ENCODE results near the gene CDK5RAP3.
"Not testable (repeated sequence)": the region's sequence is repeated elsewhere in the genome, so short reads cannot be mapped to it uniquely, and the experiment has no call there.

CDK5RAP3 gene

DNA sequence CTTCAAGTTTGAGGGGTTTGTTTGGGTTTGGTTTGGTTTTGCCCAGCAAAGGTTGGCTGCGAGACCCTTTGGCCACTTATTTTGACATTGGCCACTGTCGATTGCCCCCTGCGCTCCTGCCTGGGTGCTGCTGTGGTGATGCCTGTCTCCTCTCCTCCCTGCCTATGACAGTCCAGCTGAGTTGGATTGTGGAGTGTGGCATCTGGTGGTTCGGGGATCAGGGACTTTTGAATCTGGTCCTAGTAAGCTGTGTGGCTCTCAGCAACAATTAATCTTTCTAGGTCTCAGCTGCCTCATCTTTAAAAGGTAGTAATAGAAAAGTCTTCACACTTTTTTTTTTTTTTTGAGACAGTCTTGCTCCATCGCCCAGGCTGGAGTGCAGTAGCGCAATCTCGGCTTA lies 27.1 kb downstream of the CDK5RAP3 start:
- DNase-seq (ENCODE audit: low read depth) = no peak

DNA sequence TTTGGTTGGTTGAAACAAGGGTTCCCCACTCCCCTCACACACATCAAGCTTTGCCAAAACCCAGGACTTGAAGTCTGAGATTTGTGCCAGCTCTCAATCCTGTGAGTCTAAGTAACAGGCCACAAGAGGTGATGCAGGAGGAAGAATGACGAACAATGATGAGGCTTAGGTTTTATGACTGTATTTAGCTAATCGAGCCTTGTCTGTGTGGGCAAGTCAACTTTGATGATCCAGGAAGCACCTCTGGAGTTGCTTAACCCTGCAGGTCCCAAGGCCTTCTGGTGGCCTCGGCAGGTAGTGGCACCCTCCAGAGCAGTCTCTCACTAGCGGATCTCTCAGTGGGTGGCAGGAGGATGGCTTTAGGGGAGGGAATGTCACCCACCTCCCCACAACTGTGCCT lies 28.7 kb downstream of the CDK5RAP3 start:
- no peak for DNase-seq (ENCODE audit: low read depth)

DNA sequence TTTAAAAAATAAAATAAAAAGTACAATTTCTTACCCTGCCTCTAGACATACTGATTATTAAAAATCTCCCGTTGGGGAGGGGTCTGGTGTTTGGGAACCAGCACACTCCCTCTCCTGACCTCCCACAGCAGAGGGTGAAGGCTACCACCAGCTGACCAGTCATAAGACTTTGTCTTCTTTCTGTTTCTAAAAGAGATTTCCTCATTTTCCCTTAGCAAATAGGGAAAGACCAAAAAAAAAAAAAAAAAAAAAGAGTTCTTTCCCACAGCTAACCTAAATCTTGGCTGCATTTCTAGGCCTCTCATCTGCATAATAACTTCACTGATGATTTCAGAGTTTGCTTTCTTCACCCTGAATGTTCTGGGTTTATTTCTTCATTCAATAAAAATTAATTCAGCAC lies 30.3 kb downstream of the CDK5RAP3 start:
- DNase-seq (ENCODE audit: low read depth) = no peak

DNA sequence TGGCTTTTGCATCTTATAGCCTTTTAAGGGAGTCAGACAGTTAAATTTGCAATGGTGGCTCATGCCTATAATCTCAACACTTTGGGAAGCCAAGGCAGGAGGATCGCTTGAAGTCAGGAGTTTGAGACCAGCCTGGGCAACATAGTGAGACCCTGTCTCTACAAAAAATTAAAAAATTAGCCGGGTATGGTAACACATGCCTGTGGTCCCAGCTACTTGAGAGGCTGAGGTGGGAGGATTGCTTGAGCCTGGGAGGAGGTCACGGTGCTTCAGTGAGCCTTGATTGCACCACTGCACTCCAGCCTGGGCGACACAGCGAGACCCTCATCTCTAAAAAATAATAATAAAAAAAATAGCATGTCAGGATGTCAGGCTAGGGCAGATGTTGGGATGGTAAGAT lies 30.7 kb downstream of the CDK5RAP3 start:
- not testable (repeated sequence) for DNase-seq (ENCODE audit: low read depth)

DNA sequence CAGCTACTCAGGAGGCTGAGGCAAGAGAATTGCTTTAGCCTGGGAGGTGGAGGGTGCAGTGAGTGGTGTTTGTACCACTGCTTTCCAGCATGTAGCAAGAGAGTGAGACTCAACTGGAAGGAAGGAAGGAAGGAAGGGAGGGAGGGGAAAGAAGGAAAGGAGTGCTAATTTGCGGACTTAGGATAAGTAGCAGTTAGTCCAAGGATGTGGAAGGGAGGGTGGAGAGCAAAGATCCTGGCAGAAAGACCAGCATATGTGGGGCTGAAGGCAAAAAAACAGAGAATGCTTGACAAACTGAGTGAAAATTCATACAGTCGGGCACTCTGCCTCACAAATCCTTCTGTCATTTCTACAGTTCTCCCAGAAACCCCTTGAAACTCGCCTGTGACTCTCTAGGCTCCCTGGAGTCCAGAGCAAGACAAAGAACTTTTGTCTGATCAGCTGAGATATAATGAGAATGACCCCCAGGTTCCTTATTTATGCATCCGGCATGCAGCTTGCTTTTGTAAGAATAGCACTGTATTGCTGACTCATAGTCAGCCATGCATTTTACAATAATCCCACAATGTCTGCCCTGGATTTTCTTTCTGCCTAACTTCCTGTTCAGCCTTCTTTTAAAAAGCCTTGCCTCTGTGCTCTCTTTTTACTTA lies 31.5 kb downstream of the CDK5RAP3 start:
- no peak for DNase-seq (ENCODE audit: low read depth)

DNA sequence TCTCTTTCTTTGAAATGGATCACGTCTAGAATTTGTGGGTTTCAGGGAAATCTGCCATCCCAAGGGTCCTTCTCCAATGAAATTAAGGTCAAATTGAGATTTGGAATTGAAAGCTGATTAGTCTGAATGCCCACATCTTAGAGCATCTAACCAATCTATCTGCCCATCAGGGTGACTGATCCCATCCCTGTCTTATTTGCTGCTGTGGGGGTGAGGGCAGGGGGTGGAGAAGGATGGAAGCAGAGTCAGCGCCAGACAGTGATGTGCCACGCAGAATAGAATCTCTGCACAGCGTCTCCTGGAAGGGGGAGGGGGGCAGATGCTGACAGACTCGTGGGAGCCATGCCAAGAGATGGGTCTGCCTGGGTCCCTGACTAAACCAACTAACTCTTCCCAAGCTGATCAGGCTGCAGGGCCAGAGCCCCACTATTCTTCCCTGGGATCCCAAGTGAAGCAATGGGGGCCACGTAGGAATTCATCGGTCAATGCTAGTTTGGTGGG lies 32.1 kb downstream of the CDK5RAP3 start:
- no peak for DNase-seq (ENCODE audit: low read depth)

DNA sequence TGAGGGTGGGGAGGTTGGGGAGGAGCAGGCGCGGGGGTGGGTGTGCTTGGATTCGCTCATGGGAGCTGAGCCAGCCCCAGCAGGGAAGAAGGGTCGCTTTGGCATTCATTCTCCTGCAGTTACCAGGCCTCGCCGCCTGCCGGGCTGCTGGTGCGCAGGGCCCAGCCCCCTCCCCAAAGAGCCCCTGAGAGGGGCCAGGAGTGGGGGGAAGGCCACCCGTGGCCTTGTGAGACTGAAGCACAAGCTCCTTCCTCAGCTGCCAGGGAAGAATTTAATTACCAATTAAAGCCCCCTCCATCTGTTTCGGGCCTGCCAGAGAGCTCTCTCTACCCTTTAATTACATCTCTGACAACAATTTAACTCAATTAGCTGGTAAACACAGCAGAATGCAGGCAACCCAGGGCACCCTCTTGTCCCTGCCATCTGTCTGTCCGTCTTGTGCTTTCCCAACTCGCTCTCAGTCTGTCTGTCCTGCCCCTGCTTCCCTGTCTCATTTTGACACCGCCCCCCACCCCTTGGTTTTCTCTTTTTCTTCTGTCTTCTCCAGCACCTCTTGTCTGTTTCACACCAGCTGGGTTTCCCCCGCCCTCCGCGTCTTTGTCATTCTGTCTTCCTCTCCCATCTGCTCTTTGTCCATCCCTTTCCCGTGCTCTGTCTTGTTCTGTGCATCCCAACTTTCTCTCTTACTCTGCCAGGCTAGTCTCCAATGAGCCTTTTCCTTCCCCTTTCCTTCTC lies 32.7 kb downstream of the CDK5RAP3 start:
- no peak for DNase-seq (ENCODE audit: low read depth)

DNA sequence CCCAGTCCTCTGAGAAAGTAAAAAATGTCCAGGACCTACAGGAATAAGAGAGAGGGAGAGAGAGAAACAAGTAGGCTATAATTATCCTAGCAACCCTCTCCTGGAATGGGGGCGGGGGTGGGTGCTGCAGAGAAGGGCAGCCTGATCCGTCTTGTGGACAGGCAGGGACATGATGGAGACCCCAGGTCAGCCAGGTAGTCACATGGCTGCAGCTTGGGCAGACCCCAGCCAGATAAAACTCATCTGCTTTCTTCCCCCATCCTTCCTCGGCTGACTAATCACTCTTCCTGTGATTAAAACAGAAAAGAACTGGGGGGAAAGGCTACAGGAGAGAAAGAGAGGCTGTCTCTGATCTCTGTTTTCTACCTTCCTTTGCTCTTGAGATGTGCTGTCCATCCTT lies 34.1 kb downstream of the CDK5RAP3 start:
- no peak for DNase-seq (ENCODE audit: low read depth)

DNA sequence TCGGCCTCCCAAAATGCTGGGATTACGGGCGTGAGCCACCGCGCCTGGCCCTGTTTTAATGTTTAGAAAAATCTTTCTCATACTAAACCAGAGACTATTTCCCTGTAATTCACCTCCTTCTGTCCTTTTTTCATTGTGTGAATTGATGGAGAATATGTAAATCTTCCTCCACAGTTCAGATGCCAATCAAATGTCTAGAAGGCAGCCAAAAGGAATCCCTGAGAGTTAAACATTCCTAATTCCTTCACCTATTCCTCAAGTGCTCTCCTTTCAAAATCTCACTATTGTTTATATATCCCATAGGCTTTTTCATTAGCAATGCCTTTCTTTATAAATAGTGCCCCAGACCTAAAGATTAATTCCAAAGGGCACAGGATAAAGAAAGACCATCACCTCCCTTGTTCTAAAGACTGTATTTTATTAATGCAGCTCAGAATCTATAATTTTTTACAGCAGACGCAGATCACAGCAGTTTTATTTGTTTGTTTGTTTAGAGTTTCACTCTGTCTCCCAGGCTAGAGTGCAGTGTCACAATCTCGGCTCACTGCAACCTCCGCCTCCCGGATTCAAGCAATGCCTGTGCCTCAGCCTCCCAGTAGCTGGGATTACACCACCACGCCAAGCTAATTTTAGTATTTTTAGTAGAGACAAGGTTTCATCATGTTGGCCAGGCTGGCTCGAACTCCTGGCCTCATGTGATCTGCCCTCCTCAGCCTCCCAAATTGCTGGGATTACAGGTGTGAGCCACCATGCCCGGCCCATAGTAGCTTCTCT lies 36.2 kb downstream of the CDK5RAP3 start:
- no peak for DNase-seq (ENCODE audit: low read depth)

DNA sequence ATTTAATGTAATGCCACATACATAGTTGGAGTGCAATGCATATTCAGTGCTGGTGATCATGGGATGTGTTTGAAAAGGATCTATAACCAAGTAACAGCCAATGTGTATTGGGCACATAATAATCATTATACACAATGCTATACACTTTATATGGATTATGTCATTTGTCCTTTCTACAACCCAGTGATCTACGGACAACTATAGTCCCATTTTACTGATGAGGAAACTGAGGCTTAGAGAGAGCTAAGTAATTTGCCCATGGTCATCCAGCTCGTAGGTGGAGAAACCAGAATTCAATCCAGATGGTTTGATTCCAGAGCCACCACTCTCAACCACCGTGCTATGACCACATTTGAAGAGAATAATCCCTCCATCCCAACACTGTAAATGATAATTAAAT lies 39.3 kb downstream of the CDK5RAP3 start:
- DNase-seq (ENCODE audit: low read depth) = no peak

DNA sequence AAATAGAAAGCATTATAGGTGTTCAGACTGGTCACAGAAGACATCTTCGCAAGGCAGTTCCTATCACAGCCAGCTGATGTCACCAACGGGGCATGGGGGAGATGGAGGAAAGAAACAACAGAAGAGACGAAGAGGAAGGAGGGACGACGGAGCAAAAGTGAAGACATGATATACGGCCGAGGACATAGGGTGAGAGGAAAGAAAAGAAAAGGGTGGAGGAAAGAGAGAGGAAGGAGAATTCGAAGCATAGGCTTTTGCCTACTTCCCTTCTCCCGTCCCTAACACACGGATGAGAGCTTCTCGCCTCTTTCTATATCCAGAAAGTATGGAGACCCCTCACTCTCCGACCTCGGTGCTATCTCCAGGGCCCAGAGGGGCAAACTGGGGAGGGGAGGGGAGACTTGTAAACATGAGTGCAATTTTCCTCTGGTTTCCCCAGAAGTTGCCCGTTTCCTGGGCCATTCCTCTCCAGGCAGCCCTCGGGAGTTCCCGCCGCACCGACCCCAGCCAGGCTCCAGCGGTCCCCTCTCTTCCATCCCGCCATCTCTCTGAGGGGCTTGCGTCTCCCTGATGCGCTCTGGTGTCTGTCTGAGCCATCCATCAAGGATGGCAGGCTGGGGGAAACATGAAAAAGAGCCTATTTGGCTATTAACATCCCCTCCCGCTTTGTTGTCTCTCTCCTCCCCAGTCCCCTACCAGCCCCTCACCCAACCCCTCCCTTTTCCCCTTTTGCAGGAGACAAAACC lies 40.7 kb downstream of the CDK5RAP3 start:
- no peak for DNase-seq (ENCODE audit: low read depth)

DNA sequence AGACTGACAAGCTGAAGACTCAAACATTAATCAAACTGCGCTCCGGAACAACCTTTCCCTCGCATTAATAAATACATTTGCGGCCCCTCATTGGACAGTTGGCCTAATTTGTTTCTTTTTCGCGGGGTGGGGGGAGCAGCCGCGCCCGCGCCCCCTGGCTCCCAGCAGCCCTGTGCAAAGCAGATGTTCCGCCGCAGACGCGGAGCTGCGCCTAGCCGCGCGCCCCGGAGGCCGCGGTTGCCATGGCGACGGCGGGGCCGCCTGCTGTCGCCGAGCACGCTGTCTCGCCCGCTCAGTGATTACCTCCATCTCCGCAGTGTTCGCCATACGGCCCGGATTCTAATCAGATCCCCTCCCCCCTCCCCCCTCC lies 41.2 kb downstream of the CDK5RAP3 start:
- DNase-seq (ENCODE audit: low read depth) = peak; percentile 41

DNA sequence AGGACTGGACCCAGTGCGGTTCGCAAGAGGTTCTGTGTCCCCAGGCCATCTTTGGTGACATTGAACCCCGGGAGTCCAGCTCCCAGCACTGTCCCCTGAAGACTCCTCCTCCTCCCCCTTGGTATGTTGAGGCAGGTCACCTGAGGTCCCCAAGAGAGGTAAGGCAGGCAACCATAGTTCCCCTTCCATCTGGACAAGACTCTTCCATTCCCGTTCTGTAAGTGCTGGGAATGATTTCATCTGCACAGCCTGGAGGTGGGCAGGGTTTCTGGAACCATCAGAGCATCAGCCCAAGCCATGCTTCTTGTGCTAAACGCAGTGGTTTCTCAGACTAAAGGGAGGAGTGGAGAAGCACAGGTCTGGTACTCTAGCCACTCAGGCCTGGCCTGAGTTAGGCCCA lies 41.7 kb downstream of the CDK5RAP3 start:
- DNase-seq (ENCODE audit: low read depth) = no peak

DNA sequence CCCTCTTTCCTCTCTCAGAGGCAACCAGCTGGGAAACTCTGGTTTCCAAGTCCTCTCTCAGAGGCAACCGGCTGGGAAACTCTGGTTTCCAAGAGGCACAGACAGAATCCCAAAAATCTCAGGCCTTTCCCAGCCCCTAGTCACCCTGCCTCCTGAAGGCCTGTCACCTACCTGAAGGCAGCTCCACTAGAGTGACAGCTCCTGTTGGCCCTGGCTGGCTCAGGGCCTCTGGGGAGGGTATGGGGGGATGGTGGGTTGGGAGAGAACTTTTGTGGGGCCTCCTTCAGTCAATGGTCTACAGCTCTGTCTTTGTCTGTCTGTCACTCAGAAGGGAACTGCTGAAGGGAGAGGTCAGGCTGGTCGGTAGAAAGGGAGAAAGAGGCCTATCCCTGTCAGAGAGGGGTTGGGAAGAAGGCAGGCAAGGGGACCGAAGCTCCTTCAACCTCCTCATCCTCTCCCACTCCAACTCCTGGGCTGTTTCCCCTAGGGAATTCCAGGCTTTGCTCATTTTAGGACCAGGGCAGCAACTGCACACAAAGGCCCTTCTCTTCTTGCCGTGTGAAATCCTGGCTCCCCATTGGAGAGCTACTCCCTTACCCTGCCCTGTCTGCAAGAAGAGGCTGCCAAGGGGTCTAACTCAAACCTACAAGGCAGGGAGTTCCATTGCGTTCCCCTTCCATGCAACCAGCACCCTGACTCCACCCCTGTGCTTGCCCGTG lies 43.1 kb downstream of the CDK5RAP3 start:
- DNase-seq (ENCODE audit: low read depth) = no peak

DNA sequence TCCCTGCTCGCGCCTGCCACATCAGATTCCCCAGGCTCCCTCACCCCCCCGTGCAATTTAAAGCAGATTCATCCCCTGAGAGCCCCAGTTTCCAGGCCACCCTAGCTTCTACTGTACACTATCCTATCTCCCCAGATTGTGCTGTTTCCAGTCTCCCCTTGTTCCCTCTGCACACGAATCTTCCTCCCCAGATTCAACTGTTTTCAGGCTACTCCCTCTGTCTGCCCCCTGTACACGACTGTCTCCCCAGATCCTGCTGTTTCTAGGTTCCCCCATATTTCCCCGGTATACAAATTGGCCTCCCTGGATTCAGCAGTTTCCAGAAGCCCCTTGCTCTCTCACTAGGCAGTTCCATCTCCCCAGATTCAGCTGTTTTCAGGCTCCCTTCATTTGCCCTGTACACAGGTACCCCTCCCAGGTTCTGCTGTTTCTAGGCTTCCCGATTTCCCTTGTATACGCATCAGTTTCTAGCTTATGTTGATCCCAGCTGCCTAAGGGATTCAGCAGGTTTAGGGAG lies 43.7 kb downstream of the CDK5RAP3 start:
- DNase-seq (ENCODE audit: low read depth) = no peak

DNA sequence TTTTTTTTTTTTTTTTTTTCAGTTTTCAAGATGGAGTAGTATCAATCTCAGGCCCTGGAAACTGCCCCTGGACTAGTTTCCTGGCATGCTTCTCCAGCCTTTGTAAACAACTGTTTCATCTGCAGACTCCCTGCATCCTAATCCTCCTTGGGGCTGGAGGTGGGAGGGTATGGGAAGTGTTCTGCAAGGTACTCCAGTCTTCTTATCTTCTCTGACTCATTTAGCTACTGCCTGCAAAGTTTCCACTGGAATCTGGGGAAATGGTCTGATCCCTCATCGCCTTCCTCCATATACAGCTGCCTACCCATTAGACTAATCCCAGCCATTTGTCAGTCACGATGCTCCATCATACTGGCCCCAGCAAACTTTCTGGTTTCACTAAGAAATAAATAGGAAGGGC lies 45.2 kb downstream of the CDK5RAP3 start:
- no peak for DNase-seq (ENCODE audit: low read depth)

DNA sequence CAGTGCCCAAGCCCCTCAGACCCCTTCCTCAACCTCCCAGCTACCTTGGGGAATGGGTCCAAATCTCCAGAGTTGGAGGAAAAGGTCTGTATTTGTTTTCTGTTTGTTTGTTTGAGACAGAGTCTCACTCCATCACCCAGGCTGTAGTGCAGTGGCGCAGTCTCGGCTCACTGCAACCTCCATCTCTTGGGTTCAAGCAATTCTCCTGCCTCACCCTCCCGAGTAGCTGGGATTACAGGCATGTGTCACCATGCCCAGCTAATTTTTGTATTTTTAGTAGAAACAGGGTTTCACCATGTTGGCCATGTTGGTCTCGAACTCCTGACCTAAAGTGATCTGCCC lies 46.9 kb downstream of the CDK5RAP3 start:
- DNase-seq (ENCODE audit: low read depth) = not testable (repeated sequence)

DNA sequence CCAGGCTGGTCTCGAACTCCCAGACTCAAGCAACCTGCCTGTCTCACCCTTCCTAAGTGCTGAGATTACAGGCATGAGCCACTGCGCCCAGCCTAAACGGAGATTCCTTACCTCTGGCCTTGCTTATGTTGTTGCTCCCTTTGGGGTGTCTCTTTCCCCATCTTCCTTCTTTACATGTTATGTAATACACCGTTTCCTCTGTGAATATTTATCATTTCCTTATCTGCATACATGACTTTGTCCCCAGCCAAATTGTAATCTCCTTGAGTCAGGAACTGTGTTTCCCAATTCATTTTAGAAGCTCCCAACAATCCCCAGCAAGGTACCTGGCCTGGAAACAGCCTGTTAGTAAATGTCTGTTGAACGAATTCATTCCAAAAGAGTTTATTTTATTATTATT lies 51.0 kb downstream of the CDK5RAP3 start:
- no peak for DNase-seq (ENCODE audit: low read depth)

DNA sequence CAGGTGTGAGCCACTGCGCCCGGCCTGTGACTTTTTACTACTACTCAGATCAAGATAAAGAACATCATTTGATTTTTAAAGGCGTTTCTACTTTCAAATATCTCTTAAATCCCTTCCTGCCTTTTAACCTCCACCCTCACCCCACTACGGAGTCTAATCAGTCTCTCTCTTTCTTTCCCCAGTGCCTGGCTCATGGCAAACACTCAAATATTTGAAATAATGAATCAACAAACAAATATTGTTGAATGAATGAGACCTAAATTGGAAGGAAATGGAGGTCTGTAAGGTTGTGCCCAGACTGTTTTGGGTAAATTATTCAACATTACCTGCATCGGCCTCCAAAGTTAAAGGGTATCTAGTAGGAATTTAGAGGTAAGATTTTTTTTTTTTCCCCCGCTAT lies 52.0 kb downstream of the CDK5RAP3 start:
- no peak for DNase-seq (ENCODE audit: low read depth)

DNA sequence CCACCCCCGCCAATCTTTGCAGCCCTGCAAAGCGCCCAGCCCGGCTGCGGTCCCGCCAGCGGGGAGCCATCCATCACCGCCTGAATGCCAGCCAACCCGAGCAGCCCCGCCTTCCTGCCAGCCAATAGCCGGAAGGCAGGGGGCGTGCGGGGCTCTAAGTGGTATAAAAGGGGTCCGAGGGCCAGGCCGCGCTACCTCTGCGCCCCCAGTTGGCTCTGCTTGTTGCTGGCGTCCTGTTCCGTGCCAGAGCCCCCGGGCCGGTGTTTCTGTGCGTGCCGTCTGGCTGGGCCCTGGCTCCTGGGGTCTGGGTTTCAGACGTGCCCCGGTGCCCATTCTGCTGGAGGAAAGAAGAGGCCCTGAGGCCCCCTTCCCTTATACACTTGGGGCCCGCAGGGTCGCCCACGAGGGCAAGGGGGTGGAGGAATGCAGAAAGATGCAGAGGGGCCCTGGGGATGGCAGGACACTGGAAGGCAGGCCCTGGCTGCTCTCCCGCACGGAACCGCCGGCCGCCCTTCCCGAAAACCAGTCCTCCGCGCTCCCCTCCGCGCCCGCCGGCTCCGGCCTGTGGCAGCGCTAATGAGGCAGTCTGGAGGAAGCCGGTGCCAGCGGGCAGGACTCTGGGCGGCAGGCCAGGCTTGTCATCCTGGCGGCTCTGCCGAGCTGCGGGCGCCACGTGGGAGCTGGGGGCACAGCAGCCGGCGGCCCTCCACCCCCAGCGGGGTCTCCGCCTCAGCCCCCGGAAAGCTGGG lies 52.7 kb downstream of the CDK5RAP3 start:
- DNase-seq (ENCODE audit: low read depth) = peak; percentile 36
